GM13976 (cell line): ENCODE data around the gene NENF.

Experiments used
- DNase-seq: peaks from one replicate; pipeline ENCODE4 v3.0.0; 2012; ENCODE audit warnings: low spot score
- CTCF ChIP-seq: IDR thresholded peaks from 2 replicates; pipeline ENCODE4 v1.5.1; 2012; ENCODE audit warnings: borderline replicate concordance, mild to moderate bottlenecking; ENCODE audit not compliant: insufficient read depth; ENCODE audit errors: extremely low read depth, missing control alignments, control extremely low read depth
- in situ Hi-C: fragments of 300-500 bp; cut with MboI; formaldehyde crosslinking; loops from one replicate; pipeline ENCODE4 v1.12.0; 2022; ENCODE audit warnings: low sequenced_read_pairs, mixed read lengths, inconsistent platforms; ENCODE audit not compliant: unreplicated experiment

Gene NENF

GRCh38 chr1:212415107-212415841 is 17.4 kb upstream of the NENF start:
- peak; percentile 44 for DNase-seq
- in situ Hi-C loops, result no loop called here

GRCh38 chr1:212421165-212421564 is 11.6 kb upstream of the NENF start:
- TF ChIP-seq CTCF, result no peak
- in situ Hi-C loops, result no loop called here
- DNase-seq, result no peak

More at GRCh38 chr1:212415107-212415841, 17.4 kb upstream of the NENF start:
- TF ChIP-seq CTCF, result no peak

GRCh38 chr1:212423879-212424278 is 8.8 kb upstream of the NENF start:
- no peak for DNase-seq
- no peak for TF ChIP-seq CTCF
- in situ Hi-C loops, result no loop called here

GRCh38 chr1:212428496-212428895 is 4.2 kb upstream of the NENF start:
- no peak for DNase-seq
- TF ChIP-seq CTCF, result no peak
- in situ Hi-C loops, result no loop called here

GRCh38 chr1:212430416-212430815 is 2.3 kb upstream of the NENF start:
- DNase-seq, result no peak
- in situ Hi-C loops, result no loop called here
- TF ChIP-seq CTCF, result no peak

- in situ Hi-C loops, result no loop called here
- TF ChIP-seq CTCF, result no peak
- DNase-seq, result no peak
Observed at GRCh38 chr1:212430955-212431394, 1.7 kb upstream of the NENF start.
